H9 (cell line): ENCODE results near the gene ZNF287. TPM values are rescaled to one million over a fixed set of nuclear protein-coding genes. Genes with fewer than 3 reads are reported as not detected.

Experiments
- DNase-seq: peaks from one replicate; pipeline ENCODE4 v3.0.0-alpha.2; 2017
- H2AFZ ChIP-seq: one replicate; pipeline ENCODE4 v1.6.1; 2013; ENCODE audit warnings: mild to moderate bottlenecking, low read length, control low read depth, moderate library complexity
- H2AK5ac ChIP-seq: 2 replicates; pipeline ENCODE4 v1.6.1; 2013; ENCODE audit warnings: low read length, control low read depth, mixed read lengths; ENCODE audit not compliant: insufficient read length
- H2BK120ac ChIP-seq: one replicate; pipeline ENCODE4 v1.6.1; 2013; ENCODE audit warnings: low read depth, mild to moderate bottlenecking, low read length, control low read depth, inconsistent platforms; ENCODE audit not compliant: poor library complexity, severe bottlenecking
- H2BK12ac ChIP-seq: 2 replicates; pipeline ENCODE4 v1.6.1; 2013; ENCODE audit warnings: low read length, control low read depth, mixed read lengths, low read depth; ENCODE audit not compliant: insufficient read length
- H2BK15ac ChIP-seq: 2 replicates; pipeline ENCODE4 v1.6.1; 2013; ENCODE audit warnings: low read depth, low read length, control low read depth
- H2BK20ac ChIP-seq: one replicate; pipeline ENCODE4 v1.6.1; 2013; ENCODE audit warnings: low read depth, mild to moderate bottlenecking, low read length, control low read depth, inconsistent platforms; ENCODE audit not compliant: poor library complexity, severe bottlenecking
- H2BK5ac ChIP-seq: 2 replicates; pipeline ENCODE4 v1.6.1; 2013; ENCODE audit warnings: low read length, control low read depth, mixed read lengths; ENCODE audit not compliant: insufficient read length
- H3K14ac ChIP-seq: 2 replicates; pipeline ENCODE4 v1.6.1; 2013; ENCODE audit warnings: low read length, control low read depth; ENCODE audit not compliant: insufficient read depth
- H3K18ac ChIP-seq: 2 replicates; pipeline ENCODE4 v1.6.1; 2013; ENCODE audit warnings: low read depth, mild to moderate bottlenecking, mixed read lengths, low read length, control low read depth; ENCODE audit not compliant: insufficient read length
- H3K23ac ChIP-seq: 2 replicates; pipeline ENCODE4 v1.6.1; 2013; ENCODE audit warnings: low read length, control low read depth, mixed read lengths, low read depth; ENCODE audit not compliant: insufficient read length
- H3K23me2 ChIP-seq: 2 replicates; pipeline ENCODE4 v1.6.1; 2013; ENCODE audit warnings: low read depth, mild to moderate bottlenecking, mixed read lengths, low read length, control low read depth; ENCODE audit not compliant: insufficient read length, poor library complexity, severe bottlenecking
- H3K27ac ChIP-seq: 2 replicates; pipeline ENCODE4 v1.5.1; 2013; ENCODE audit warnings: low read length, control low read depth, mixed read lengths, low read depth; ENCODE audit not compliant: insufficient read length
- H3K27me3 ChIP-seq: 2 replicates; pipeline ENCODE4 v1.6.1; 2013; ENCODE audit warnings: low read length, control low read depth, inconsistent platforms; ENCODE audit not compliant: insufficient read depth
- H3K4ac ChIP-seq: 2 replicates; pipeline ENCODE4 v1.6.1; 2013; ENCODE audit warnings: low read depth, mild to moderate bottlenecking, control low read depth, inconsistent platforms, low read length, moderate library complexity
- H3K4me1 ChIP-seq: 2 replicates; pipeline ENCODE4 v1.6.1; 2013; ENCODE audit warnings: low read length, control low read depth, inconsistent platforms; ENCODE audit not compliant: insufficient read depth
- H3K4me2 ChIP-seq: 2 replicates; pipeline ENCODE4 v1.6.1; 2013; ENCODE audit warnings: low read length, control low read depth, mixed read lengths; ENCODE audit not compliant: insufficient read length, insufficient read depth
- H3K56ac ChIP-seq: 2 replicates; pipeline ENCODE4 v1.6.1; 2013; ENCODE audit warnings: low read depth, mild to moderate bottlenecking, mixed read lengths, low read length, control low read depth; ENCODE audit not compliant: insufficient read length
- H3K79me1 ChIP-seq: 2 replicates; pipeline ENCODE4 v1.6.1; 2013; ENCODE audit warnings: low read depth, mild to moderate bottlenecking, moderate library complexity, low read length, control low read depth, inconsistent platforms; ENCODE audit not compliant: insufficient read depth, poor library complexity, severe bottlenecking
- H3K79me2 ChIP-seq: 2 replicates; pipeline ENCODE4 v1.6.1; 2013; ENCODE audit warnings: low read length, control low read depth, inconsistent platforms; ENCODE audit not compliant: insufficient read depth
- H3K9ac ChIP-seq: 2 replicates; pipeline ENCODE4 v1.6.1; 2013; ENCODE audit warnings: low read length, control low read depth, mixed read lengths; ENCODE audit not compliant: insufficient read length; ENCODE audit errors: extremely low read depth
- H3K9me3 ChIP-seq: one replicate; pipeline ENCODE4 v1.6.1; 2013; ENCODE audit warnings: low read depth, low read length, inconsistent platforms; ENCODE audit not compliant: control insufficient read depth
- H3T11ph ChIP-seq: one replicate; pipeline ENCODE4 v1.6.1; 2013; ENCODE audit warnings: mild to moderate bottlenecking, low read length, control low read depth, inconsistent platforms
- H4K20me1 ChIP-seq: one replicate; pipeline ENCODE4 v1.6.1; 2013; ENCODE audit not compliant: control insufficient read depth, insufficient read length, insufficient read depth
- H4K5ac ChIP-seq: 2 replicates; pipeline ENCODE4 v1.6.1; 2013; ENCODE audit warnings: low read depth, mild to moderate bottlenecking, mixed read lengths, low read length, control low read depth; ENCODE audit not compliant: insufficient read length
- H4K8ac ChIP-seq: replicated peaks from 2 replicates; pipeline ENCODE4 v1.6.1; 2013; ENCODE audit warnings: low read length, control low read depth, mixed read lengths, low read depth; ENCODE audit not compliant: insufficient read length
- H4K91ac ChIP-seq: 2 replicates; pipeline ENCODE4 v1.6.1; 2013; ENCODE audit warnings: low read depth, mild to moderate bottlenecking, moderate library complexity, mixed read lengths, low read length, control low read depth; ENCODE audit not compliant: insufficient read length
- H3K27ac Mint-ChIP-seq, 3 experiments: 2 replicates in 2 of 3; 3 replicates in 1 of 3; pipeline ENCODE4 v1.8.0; 2020 to 2021; ENCODE audit warnings: mixed read lengths in 3 of 3, mild to moderate bottlenecking in 1 of 3, moderate library complexity in 1 of 3
- H3K27me3 Mint-ChIP-seq: 2 replicates; pipeline ENCODE4 v1.8.0; 2021; ENCODE audit warnings: low read depth, mild to moderate bottlenecking, moderate library complexity, mixed read lengths
- H3K36me3 Mint-ChIP-seq, 3 experiments: 2 replicates in 2 of 3; 3 replicates in 1 of 3; pipeline ENCODE4 v1.8.0; 2020 to 2021; ENCODE audit warnings: low read depth in 3 of 3, mixed read lengths in 3 of 3; ENCODE audit not compliant: insufficient read depth in 1 of 3
- H3K4me1 Mint-ChIP-seq, 2 experiments: 2 replicates each; pipeline ENCODE4 v1.8.0; 2020; ENCODE audit warnings: mixed read lengths in 2 of 2
- H3K4me3 Mint-ChIP-seq, 2 experiments: 2 replicates in 1 of 2; 3 replicates in 1 of 2; pipeline ENCODE4 v1.8.0; 2020 to 2021; ENCODE audit warnings: mild to moderate bottlenecking in 2 of 2, mixed read lengths in 2 of 2, moderate library complexity in 1 of 2
- H3K9me3 Mint-ChIP-seq, 2 experiments: 2 replicates in 1 of 2; 3 replicates in 1 of 2; pipeline ENCODE4 v1.8.0; 2020; ENCODE audit warnings: mild to moderate bottlenecking in 2 of 2, mixed read lengths in 2 of 2, moderate library complexity in 1 of 2
- CTCF ChIP-seq: fragments of 200-600 bp; sonication (generic); conservative IDR thresholded peaks from 3 replicates; pipeline ENCODE4 v1.8.0; 2021; ENCODE audit warnings: antibody characterized with exemption, mild to moderate bottlenecking
- WGBS: extraction: QIAGEN DNeasy Blood & Tissue Kit; methylation state at CpG from one replicate; pipeline ENCODE4 v1.1.7; 2013; ENCODE audit warnings: missing lambda C conversion rate, low lambda C conversion rate, mixed read lengths; ENCODE audit not compliant: insufficient read length; ENCODE audit errors: extremely low coverage; 5-methylcytosine and 5-hydroxymethylcytosine counted together
- total RNA-seq: library from RNA; stranded (reverse); gene quantifications from 2 replicates; pipeline ENCODE4 v1.2.1, GENCODE V29; 2021

Gene ZNF287
- total RNA-seq, 1 experiment from 2014 or later = 7.1 TPM

GRCh38 chr17:16589097-16589969, 20.3 kb upstream of the ZNF287 start:
- H3K27me3 Mint-ChIP-seq = peaks cover 43% of the 10 kb centered on the region

More at GRCh38 chr17:16589097-16589969, 20.3 kb upstream of the ZNF287 start:
- Histone ChIP-seq H2BK5ac (no peak overlapping the region), H3K56ac (no peak overlapping the region), H2AK5ac (no peak overlapping the region), H2BK120ac (no peak overlapping the region), H3K27me3 (peaks cover 5% of the 10 kb centered on the region; the same call in 1 of the 2 replicates), H3K23me2 (peaks cover 6% of the 10 kb centered on the region), H3K4me1 (no peaks in the 10 kb centered on the region), H3K4me2 (peak overlapping the region; percentile 37), H3T11ph (no peak overlapping the region), H3K18ac (no peak overlapping the region), H4K8ac (no peak overlapping the region), H2BK15ac (no peak overlapping the region), H3K27ac (no peak overlapping the region), H2BK20ac (no peak overlapping the region), H3K79me2 (no peaks in the 10 kb centered on the region), H2BK12ac (no peak overlapping the region), H3K14ac (0 out of 2 replicates have a peak overlapping the region, but pooled peaks have one; percentile 21), H2AFZ (no peak overlapping the region), H3K9ac (no peak overlapping the region), H3K9me3 (no peaks in the 10 kb centered on the region), H3K23ac (no peak overlapping the region), H4K20me1 (no peaks in the 10 kb centered on the region), H4K5ac (no peak overlapping the region), H3K4ac (no peak overlapping the region), H3K79me1 (no peaks in the 10 kb centered on the region), H4K91ac (no peak overlapping the region)
- WGBS = no CpG with 5 or more reads among the region's 53 CpGs
- DNase-seq = peak; percentile 98
- H3K27ac Mint-ChIP-seq = no peak overlapping the region; a peak in 1 of 7 replicates
- H3K4me1 Mint-ChIP-seq = peaks cover 8 to 17% of the 10 kb centered on the region in 2 experiments; a peak in 3 of 4 replicates
- H3K36me3 Mint-ChIP-seq = peaks cover 0 to 15% (median 2%) of the 10 kb centered on the region in 3 experiments; a peak in 6 of 7 replicates
- peaks cover 12 to 17% of the 10 kb centered on the region in 2 experiments for H3K9me3 Mint-ChIP-seq
- peak; percentile 99 for TF ChIP-seq CTCF
- peak overlapping the region; percentile 66 to 78 for H3K4me3 Mint-ChIP-seq
